Stomach smooth muscle (tissue), 2 donors: ENCODE data around the gene OSBPL9.

Experiments used
- H3K27ac ChIP-seq: one replicate; pipeline ENCODE4 v1.7.0; 2013; ENCODE audit warnings: mild to moderate bottlenecking, low read length, inconsistent platforms
- H3K27me3 ChIP-seq, 2 donors: one replicate each; pipeline ENCODE4 v1.7.0; 2013; ENCODE audit warnings: low read length in 2 of 2; ENCODE audit not compliant: insufficient read depth in 2 of 2, control insufficient read depth in 1 of 2
- H3K36me3 ChIP-seq, 2 donors: one replicate each; pipeline ENCODE4 v1.7.0; 2013; ENCODE audit warnings: low read length in 2 of 2; ENCODE audit not compliant: control insufficient read depth in 2 of 2, insufficient read depth in 2 of 2
- H3K4me1 ChIP-seq: one replicate; pipeline ENCODE4 v1.7.0; 2013; ENCODE audit warnings: low read length; ENCODE audit not compliant: control insufficient read depth, insufficient read depth
- H3K4me3 ChIP-seq, 2 donors: one replicate each; pipeline ENCODE4 v1.7.0; 2013; ENCODE audit warnings: low read length in 2 of 2
- H3K9ac ChIP-seq, 2 donors: one replicate each; pipeline ENCODE4 v1.7.0; 2013; ENCODE audit warnings: low read length in 2 of 2, mild to moderate bottlenecking in 1 of 2
- H3K9me3 ChIP-seq, 2 donors: one replicate each; pipeline ENCODE4 v1.7.0; 2013; ENCODE audit warnings: low read length in 2 of 2; ENCODE audit not compliant: control insufficient read depth in 2 of 2
- donor health status: healthy.
- donor health status: Pancreatic carcinoma.

Gene OSBPL9

DNA sequence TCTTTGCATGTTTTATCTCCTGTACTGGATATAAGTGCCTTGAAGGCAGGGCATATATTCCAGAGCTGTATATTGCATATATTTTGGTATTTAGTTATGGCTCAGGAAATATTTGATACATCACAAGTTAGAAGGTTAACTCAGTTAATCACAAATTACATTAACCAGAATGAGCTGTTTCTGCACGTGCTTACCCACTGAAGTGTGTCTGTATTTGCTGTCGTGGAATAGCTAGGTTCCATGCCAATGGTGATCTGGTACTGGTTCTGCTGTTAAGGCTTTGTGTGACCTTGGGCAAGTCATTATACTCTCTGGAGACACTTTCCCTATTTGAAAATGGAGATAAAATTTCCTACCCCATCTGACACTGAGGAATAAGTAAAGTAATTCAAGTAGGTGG, 50.7 kb downstream of the OSBPL9 start:
- Histone ChIP-seq H3K36me3 (no peaks in the 10 kb centered on the region), H3K9ac (no peak overlapping the region), H3K4me3 (no peak overlapping the region), H3K27me3 (no peaks in the 10 kb centered on the region), H3K27ac (no peak overlapping the region), H3K4me1 (peaks cover 3% of the 10 kb centered on the region), H3K9me3 (no peaks in the 10 kb centered on the region)

DNA sequence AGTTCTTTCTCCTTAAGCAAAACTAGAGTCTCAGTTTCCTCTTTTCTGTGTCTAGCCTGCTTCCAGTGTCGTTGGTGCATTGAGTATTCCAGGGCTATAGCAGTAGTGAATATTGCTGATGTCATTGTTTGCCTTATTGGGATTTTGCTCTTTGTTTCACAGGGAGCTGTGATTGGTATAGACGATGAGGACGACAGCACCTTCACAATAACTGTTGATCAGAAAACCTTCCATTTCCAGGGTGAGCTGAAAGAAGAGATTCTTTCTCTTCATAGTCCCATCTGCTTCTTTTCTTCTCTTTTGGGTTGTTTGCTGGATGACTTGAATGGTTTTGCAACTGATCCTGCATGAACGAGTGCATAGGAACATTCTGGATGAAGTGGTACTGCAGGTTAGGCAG, 52.4 kb downstream of the OSBPL9 start:
- Histone ChIP-seq H3K36me3 (no peaks in the 10 kb centered on the region), H3K4me1 (peaks cover 3% of the 10 kb centered on the region), H3K27me3 (no peaks in the 10 kb centered on the region), H3K4me3 (no peak overlapping the region), H3K9me3 (no peaks in the 10 kb centered on the region), H3K9ac (no peak overlapping the region), H3K27ac (no peak overlapping the region)

DNA sequence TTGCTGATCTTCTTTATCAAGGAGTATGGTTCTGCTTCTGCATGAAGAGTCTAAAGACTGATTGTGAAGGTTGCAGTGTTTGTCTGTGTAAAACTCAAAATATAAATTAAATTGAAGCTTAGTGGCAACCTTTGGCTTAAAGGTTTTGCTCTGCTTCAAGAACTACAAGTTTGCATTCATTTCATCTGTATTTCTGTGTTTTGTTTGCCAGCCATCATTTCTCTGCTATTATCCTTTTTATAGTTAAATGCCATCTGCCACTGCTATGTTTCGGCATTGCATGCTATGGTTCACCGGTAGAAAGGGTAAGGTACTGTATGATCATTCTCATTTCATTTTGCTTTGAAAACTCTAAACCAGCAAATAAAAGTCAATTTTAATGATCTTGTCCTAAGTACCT, 52.9 kb downstream of the OSBPL9 start:
- Histone ChIP-seq H3K27me3 (no peaks in the 10 kb centered on the region), H3K9me3 (no peaks in the 10 kb centered on the region), H3K27ac (no peak overlapping the region), H3K9ac (no peak overlapping the region), H3K36me3 (no peaks in the 10 kb centered on the region), H3K4me3 (no peak overlapping the region), H3K4me1 (peaks cover 3% of the 10 kb centered on the region)

DNA sequence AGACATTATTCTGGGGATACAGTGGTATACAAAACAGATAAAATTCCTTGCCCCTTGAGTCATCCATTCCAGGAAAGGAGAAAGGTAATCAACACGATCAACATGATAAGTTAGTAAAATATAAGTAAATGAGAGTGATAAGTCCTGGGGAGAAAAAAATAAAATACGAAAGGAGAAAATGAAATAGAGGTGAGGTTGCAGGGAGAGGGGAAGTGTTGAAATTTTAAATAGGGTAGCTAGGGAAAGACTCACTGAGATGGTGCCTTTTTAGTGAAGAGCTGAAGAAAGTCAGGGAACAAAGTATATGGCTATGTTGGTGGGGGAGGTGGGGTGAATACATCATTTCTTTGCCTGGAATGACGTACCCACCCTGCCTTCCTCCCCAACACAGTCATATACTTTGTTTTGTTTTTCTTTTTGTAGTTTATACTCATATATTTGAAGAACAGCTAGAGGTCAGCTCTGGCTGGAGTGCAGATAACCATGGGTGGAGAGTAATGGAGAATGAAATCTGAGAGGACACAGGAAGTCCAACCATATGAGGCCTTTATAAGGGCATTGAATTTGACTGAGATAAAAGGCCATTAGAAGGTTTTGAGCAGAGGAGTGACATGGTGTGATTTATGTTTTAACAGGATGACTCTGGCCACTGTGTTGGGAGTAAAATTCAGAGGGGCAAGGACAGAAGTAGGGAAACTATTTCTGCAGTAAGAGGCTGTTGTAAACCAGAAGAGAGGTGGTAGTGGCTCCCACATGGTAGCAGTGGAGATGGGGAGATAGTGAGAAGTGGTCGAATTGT, 54.8 kb downstream of the OSBPL9 start:
- no peaks in the 10 kb centered on the region for H3K9me3 ChIP-seq
- H3K27ac ChIP-seq = no peak overlapping the region
- H3K4me3 ChIP-seq = no peak overlapping the region
- no peak overlapping the region for H3K9ac ChIP-seq
- H3K36me3 ChIP-seq = no peaks in the 10 kb centered on the region
- H3K4me1 ChIP-seq = peaks cover 3% of the 10 kb centered on the region
- H3K27me3 ChIP-seq = no peaks in the 10 kb centered on the region

DNA sequence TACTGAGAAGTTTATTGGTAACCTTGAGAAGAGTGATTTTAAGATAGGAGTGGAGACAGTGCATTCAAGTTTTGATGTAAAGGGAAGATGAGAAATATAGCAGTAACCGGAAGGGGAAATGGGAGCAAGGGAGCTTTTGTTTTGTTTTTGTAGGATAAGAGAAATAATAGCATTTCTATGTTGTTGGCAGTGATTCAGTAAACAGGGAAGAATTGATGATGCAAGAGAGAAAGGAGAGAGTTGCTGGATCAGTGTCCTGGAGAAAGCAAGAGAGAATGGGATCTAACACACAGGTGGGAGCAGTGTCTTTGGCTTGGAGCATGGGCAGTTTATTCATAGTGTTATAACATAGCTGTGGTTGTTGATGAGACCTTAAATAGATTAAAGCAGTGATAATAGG, 56.4 kb downstream of the OSBPL9 start:
- no peaks in the 10 kb centered on the region for H3K36me3 ChIP-seq
- H3K4me3 ChIP-seq = no peak overlapping the region
- peaks cover 3% of the 10 kb centered on the region for H3K4me1 ChIP-seq
- no peak overlapping the region for H3K27ac ChIP-seq
- no peaks in the 10 kb centered on the region for H3K27me3 ChIP-seq
- no peaks in the 10 kb centered on the region for H3K9me3 ChIP-seq
- H3K9ac ChIP-seq = no peak overlapping the region

DNA sequence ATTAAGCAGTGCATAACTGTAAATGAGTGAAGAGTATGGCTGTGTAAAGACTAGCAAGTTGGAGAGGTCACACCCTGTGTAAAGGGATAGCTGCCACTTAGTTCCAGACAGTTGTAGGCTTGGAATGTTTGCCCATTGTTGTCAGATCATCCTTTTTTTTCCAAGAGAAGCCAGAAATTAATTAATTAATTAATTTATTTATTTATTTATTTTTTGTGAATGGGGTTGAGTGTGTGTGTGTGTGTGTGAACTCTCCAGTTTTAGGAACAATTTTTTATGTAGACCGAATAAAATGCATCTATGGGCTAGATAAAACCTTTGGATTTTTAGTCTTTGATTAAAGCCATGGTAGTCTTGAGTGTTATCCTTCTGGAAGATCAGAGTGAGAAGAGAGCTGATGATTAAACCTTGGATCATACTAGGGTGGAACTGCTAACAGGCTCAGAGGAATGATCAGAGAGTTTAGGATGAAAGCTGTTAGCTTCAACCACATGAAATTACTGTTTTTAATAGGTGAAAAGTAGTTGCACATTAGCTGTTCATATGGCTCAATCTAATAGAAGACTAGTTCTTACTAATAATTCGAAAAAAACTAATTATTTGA, 58.4 kb downstream of the OSBPL9 start:
- no peak overlapping the region for H3K27ac ChIP-seq
- no peak overlapping the region for H3K9ac ChIP-seq
- no peaks in the 10 kb centered on the region for H3K27me3 ChIP-seq
- no peaks in the 10 kb centered on the region for H3K9me3 ChIP-seq
- H3K36me3 ChIP-seq = no peaks in the 10 kb centered on the region
- H3K4me3 ChIP-seq = no peak overlapping the region
- H3K4me1 ChIP-seq = no peaks in the 10 kb centered on the region

DNA sequence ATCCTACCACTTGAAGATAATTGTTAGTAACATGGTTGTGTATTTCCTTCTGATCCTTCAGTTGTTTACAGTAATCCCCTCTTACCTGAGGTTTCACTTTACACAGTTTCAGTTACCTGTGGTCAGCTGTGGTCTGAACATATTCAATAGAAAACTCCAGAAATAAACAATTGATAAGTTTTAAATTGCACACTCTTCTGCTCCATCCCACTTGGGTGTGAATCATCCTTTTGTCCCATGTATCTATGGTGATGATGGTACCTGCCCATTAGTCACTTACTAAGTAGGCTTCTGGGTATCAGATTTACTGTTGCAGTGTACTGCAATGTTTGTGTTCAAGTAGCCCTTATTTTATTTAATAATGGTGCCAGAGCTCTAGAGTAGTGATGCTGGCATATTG, 62.5 kb downstream of the OSBPL9 start:
- Histone ChIP-seq H3K4me3 (no peak overlapping the region), H3K36me3 (no peaks in the 10 kb centered on the region), H3K9ac (no peak overlapping the region), H3K27me3 (no peaks in the 10 kb centered on the region), H3K27ac (no peak overlapping the region), H3K4me1 (no peaks in the 10 kb centered on the region), H3K9me3 (no peaks in the 10 kb centered on the region)

DNA sequence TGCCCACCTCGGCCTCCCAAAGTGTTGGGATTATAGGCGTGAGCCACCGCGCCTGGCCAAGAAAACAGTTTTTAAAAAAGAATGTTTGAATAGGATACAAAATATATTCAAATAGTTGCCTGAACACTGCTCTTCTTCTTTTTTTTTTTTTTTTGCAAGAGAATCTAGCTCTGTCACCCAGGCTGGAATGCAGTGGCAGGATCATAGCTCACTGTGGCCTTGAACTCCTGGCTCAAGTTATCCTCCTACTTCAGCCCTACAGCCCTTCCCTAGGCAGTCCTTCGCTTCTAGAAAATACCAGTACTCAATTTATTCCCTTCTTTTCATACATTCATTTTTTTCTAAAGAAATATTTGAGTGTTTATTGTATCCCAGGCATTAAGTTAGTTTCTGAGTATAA, 67.9 kb downstream of the OSBPL9 start:
- no peak overlapping the region for H3K27ac ChIP-seq
- H3K9ac ChIP-seq = no peak overlapping the region
- no peaks in the 10 kb centered on the region for H3K36me3 ChIP-seq
- no peaks in the 10 kb centered on the region for H3K9me3 ChIP-seq
- peaks cover 3% of the 10 kb centered on the region for H3K4me1 ChIP-seq
- H3K4me3 ChIP-seq = no peak overlapping the region
- no peaks in the 10 kb centered on the region for H3K27me3 ChIP-seq

DNA sequence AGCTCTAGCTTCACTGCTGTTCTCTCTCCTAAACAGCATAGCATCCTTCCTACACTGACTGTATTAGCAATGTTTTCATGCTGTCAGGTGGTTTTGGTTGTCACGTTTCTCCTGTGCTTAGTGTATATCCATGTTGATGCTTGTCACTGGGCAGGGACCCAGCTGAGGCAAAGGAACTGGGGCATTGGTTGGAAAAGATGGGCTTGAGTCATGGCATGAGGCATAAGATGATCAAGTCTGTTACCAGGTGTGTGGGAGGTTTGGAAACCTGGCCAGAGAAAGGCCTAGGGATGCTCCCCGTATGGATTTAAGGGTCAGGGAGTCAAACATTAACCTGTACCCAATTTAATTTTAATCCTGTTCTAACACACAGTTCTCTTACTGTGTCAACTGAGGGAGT, 69.6 kb downstream of the OSBPL9 start:
- H3K4me1 ChIP-seq = peaks cover 6% of the 10 kb centered on the region
- H3K9ac ChIP-seq = no peak overlapping the region

DNA sequence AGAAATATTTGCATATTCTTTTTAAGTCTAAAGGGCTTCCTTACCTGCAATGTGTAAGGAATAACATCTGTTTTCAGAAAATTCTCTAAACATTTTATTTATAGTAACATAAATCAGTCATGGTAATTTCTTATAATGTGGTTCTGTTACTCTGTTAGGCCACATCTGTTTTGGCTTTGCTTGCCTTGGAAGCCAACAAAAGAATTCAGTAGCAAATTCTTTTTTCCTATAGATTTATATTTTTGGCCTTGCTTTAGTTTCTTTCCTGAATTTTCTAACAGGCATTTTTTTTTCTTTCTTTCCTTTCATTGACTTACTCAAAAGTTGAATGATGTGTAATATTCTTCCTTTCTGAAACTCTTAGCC, 72.2 kb downstream of the OSBPL9 start:
- Histone ChIP-seq H3K9ac (no peak overlapping the region), H3K4me1 (peaks cover 6% of the 10 kb centered on the region), H3K4me3 (no peak overlapping the region), H3K27ac (no peak overlapping the region), H3K9me3 (no peaks in the 10 kb centered on the region), H3K27me3 (no peaks in the 10 kb centered on the region), H3K36me3 (no peaks in the 10 kb centered on the region)

More for the DNA sequence above, 69.6 kb downstream of the OSBPL9 start:
- H3K27ac ChIP-seq = no peak overlapping the region
- no peaks in the 10 kb centered on the region for H3K9me3 ChIP-seq
- H3K36me3 ChIP-seq = no peaks in the 10 kb centered on the region
- H3K4me3 ChIP-seq = no peak overlapping the region
- H3K27me3 ChIP-seq = no peaks in the 10 kb centered on the region

DNA sequence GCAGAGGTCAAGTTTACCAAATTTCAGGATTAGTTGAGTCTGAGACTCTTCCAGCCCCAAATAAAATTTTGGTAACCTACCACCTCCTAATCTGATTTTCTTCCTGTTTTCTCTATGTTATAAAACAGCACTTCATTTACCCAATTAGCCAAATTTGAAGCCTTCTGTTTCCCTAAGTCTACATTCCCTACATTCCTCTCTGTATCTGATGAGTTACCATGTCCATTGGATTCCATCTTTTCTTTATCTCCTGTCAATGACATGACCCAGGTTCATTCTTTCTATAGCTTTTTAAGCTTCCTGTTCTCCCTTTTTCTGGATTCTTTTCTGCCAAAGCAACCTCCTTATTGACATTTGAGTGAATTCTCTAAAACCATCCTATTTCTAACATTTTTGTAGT, 72.8 kb downstream of the OSBPL9 start:
- Histone ChIP-seq H3K36me3 (no peaks in the 10 kb centered on the region), H3K4me3 (no peak overlapping the region), H3K4me1 (peaks cover 6% of the 10 kb centered on the region), H3K27me3 (no peaks in the 10 kb centered on the region), H3K27ac (no peak overlapping the region), H3K9ac (no peak overlapping the region), H3K9me3 (no peaks in the 10 kb centered on the region)
